Lung (tissue), 12 donors: Measurements from ENCODE around the gene ADAMTS18. TPM values are rescaled to one million over a fixed set of nuclear protein-coding genes. Genes with fewer than 3 reads are reported as not detected.

ENCODE experiments used
- ATAC-seq: fragments of 200-7000 bp; cut with Tn5 transposase; one replicate; pipeline ENCODE4 v1.9.1; 2020; ENCODE audit warnings: moderate number of reproducible peaks; ENCODE audit not compliant: insufficient read depth, low FRiP score
- DNase-seq, 3 donors: peaks; one replicate each; pipeline ENCODE4 v3.0.0-alpha.2; 2013 to 2017
- H3K27ac ChIP-seq, 2 donors: one replicate each; pipeline ENCODE4 v1.5.1; 2013; ENCODE audit warnings: mild to moderate bottlenecking in 2 of 2, moderate library complexity in 2 of 2, control low read depth in 1 of 2, inconsistent platforms in 1 of 2, low read depth in 1 of 2, low read length in 1 of 2
- H3K27me3 ChIP-seq, 3 donors: one replicate each; pipeline ENCODE4 v1.5.1; 2013; ENCODE audit warnings: low read length in 2 of 3; ENCODE audit not compliant: control insufficient read depth in 3 of 3, insufficient read depth in 3 of 3
- H3K36me3 ChIP-seq, 4 donors: one replicate each; pipeline ENCODE4 v1.5.1; 2013; ENCODE audit warnings: low read length in 4 of 4, mild to moderate bottlenecking in 1 of 4, moderate library complexity in 1 of 4; ENCODE audit not compliant: control insufficient read depth in 4 of 4, insufficient read depth in 4 of 4
- H3K4me1 ChIP-seq, 5 donors: one replicate each; pipeline ENCODE4 v1.5.1; 2013; ENCODE audit warnings: low read length in 5 of 5, mild to moderate bottlenecking in 2 of 5, moderate library complexity in 1 of 5; ENCODE audit not compliant: control insufficient read depth in 5 of 5, insufficient read depth in 5 of 5
- H3K4me3 ChIP-seq: one replicate; pipeline ENCODE4 v1.5.1; 2013; ENCODE audit warnings: mild to moderate bottlenecking, control low read depth, moderate library complexity
- H3K9ac ChIP-seq, 2 donors: one replicate each; pipeline ENCODE4 v1.5.1; 2013; ENCODE audit warnings: low read length in 2 of 2, control low read depth in 1 of 2; ENCODE audit not compliant: insufficient read depth in 1 of 2
- H3K9me3 ChIP-seq, 4 donors: one replicate each; pipeline ENCODE4 v1.5.1; 2013; ENCODE audit warnings: low read length in 3 of 4, mild to moderate bottlenecking in 1 of 4, moderate library complexity in 1 of 4; ENCODE audit not compliant: control insufficient read depth in 4 of 4, insufficient read depth in 3 of 4
- WGBS, 2 donors: extraction: QIAGEN DNeasy Blood & Tissue Kit; methylation state at CpG; one replicate each; pipeline ENCODE4 v1.1.7; 2013; 5-methylcytosine and 5-hydroxymethylcytosine counted together
- polyA plus RNA-seq, 2 donors: library from polyadenylated mRNA; stranded (reverse); fragments of 200-250 nt; gene quantifications; one replicate each; pipeline ENCODE4 v1.2.1, GENCODE V29; 2013
- total RNA-seq, 2 donors: library from RNA; depleted of rRNA in 1 of 2; stranded (reverse); fragments of >200 nt in 1 of 2; gene quantifications; one replicate each; pipeline ENCODE4 v1.2.1, GENCODE V29; 2014 to 2021
- TF ChIP-seq, protein P1 (sequence below): IDR thresholded peaks from 2 replicates; pipeline ENCODE4 v1.5.1; 2012; ENCODE audit warnings: mild to moderate bottlenecking; ENCODE audit errors: control extremely low read depth, extremely low read depth
- donor health status: control.
- donor health status: control.
- donor health status: Bipolar disorder and iron deficiency.
- donor health status: healthy.
- donor health status: DM: yes; HTN: yes; CAD: no.

ADAMTS18 gene
- total and polyA plus RNA-seq, 4 donors, result 0.02 to 0.82 TPM; not detected in 2

DNA sequence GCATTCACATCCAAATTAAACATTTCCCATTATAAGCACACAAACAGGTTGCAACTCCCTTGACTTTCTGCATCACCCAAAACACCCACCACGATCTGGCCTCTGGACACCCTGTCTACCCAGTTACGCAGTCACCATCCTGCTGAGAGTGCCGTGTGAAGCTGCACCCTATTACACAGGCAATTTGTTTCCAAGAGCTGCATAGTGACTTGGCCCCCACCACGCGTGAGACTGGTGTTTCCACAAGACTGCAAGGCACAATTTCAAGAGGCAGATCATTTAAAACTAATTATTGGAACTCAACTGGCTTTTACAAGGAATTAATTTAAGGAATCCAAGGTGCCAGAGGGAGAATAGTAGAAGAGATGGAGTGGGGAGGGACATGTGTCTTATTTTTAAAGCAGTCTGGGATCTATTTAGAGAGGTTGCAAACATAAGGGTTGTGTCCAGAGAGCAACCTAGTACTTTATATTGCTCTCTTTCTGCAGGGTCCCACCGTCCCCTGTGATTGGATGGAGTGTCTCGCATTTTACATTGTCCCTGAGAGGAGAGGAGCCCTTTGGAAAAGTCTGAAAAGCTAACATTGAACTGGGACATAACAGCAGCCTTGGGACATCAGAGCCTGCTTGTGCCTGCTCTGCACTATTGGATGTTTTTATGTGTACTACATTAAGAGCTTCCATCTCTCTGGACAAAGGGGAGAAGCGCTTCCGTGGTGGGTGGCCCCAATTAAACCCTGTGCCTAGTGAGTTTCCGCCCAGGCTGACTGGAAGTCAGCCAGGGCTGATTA lies 8.7 kb upstream of the ADAMTS18 start:
- TF ChIP-seq, protein P1, sequence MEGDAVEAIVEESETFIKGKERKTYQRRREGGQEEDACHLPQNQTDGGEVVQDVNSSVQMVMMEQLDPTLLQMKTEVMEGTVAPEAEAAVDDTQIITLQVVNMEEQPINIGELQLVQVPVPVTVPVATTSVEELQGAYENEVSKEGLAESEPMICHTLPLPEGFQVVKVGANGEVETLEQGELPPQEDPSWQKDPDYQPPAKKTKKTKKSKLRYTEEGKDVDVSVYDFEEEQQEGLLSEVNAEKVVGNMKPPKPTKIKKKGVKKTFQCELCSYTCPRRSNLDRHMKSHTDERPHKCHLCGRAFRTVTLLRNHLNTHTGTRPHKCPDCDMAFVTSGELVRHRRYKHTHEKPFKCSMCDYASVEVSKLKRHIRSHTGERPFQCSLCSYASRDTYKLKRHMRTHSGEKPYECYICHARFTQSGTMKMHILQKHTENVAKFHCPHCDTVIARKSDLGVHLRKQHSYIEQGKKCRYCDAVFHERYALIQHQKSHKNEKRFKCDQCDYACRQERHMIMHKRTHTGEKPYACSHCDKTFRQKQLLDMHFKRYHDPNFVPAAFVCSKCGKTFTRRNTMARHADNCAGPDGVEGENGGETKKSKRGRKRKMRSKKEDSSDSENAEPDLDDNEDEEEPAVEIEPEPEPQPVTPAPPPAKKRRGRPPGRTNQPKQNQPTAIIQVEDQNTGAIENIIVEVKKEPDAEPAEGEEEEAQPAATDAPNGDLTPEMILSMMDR, result no peak
- 59 to 71% methylated on average over 10 of the region's 10 CpGs for WGBS, 2 donors
- H3K27me3 ChIP-seq, result no peaks in the 10 kb centered on the region
- H3K4me1 ChIP-seq, result peaks cover 0 to 8% (median 0%) of the 10 kb centered on the region in 5 donors
- no peak overlapping the region for H3K27ac ChIP-seq
- no peak overlapping the region for H3K9ac ChIP-seq
- DNase-seq (no peak), ATAC-seq (no peak)
- no peaks in the 10 kb centered on the region for H3K9me3 ChIP-seq
- H3K36me3 ChIP-seq, result no peaks in the 10 kb centered on the region
- no peak overlapping the region for H3K4me3 ChIP-seq

DNA sequence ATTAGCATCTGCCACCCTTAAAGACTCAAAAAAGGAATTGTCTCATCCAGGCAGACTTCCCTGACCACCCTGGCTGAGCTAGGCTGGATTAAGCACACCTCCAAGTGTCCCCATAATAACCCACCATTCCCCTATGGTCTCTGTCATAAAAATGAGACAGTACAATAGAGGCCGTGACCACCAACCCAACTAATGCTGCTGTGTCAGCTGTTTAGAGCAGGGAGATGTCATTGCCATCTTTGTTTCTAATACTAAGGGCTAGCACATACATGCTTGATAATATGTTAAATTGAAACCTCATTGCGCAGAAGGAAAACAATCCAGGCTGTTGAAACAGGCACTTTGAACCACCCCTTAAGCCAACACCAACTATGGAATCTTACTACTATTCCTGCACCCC lies 7.2 kb upstream of the ADAMTS18 start:
- Histone ChIP-seq H3K9me3 (no peaks in the 10 kb centered on the region), H3K36me3 (no peaks in the 10 kb centered on the region), H3K9ac (no peak overlapping the region), H3K4me1 (peaks cover 0 to 8% (median 0%) of the 10 kb centered on the region in 5 donors), H3K4me3 (no peak overlapping the region), H3K27me3 (peaks cover 0 to 4% (median 3%) of the 10 kb centered on the region in 3 donors), H3K27ac (no peak overlapping the region)
- ATAC-seq, result no peak
- 92% methylated on average over 2 of the region's 2 CpGs for WGBS, 2 donors
- DNase-seq, result no peak
- TF ChIP-seq, protein P1, result no peak

DNA sequence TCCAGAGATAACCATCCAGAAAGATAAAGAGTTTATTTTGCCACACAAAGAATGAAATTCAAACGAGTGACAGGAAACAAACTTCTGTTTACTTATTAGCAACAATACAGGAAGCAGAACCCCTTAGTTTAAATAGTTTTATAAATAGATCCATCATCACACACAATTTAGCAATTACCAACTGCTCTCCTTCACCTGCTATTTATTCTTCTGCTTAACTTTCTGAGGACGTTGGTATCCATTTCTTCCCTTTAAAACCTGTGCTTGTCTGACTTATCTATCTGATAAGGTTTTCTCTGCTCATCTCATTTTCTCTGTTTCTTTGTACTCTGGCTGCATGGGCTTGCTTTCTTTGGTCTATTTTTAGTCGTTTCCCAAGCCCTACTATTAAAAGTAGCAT lies 4.3 kb upstream of the ADAMTS18 start:
- no peak for ATAC-seq
- Histone ChIP-seq H3K27me3 (peaks cover 15 to 27% (median 18%) of the 10 kb centered on the region in 3 donors), H3K9me3 (peaks cover 0 to 2% (median 0%) of the 10 kb centered on the region in 4 donors), H3K27ac (no peak overlapping the region), H3K9ac (no peak overlapping the region), H3K4me1 (peaks cover 0 to 8% (median 0%) of the 10 kb centered on the region in 5 donors), H3K36me3 (no peaks in the 10 kb centered on the region), H3K4me3 (no peak overlapping the region)
- no peak for DNase-seq
- 7 to 13% methylated on average over 3 of the region's 3 CpGs for WGBS, 2 donors
- TF ChIP-seq, protein P1, result no peak
